Osteoblast (primary cell): Measurements from ENCODE around the gene NRP2. TPM values are rescaled to one million over a fixed set of nuclear protein-coding genes. Genes with fewer than 3 reads are reported as not detected.

Experiments
- DNase-seq: peaks from one replicate; pipeline ENCODE4 v3.0.0; 2011; ENCODE audit warnings: low spot score, mixed read lengths; ENCODE audit not compliant: insufficient read length; ENCODE audit errors: missing footprints
- H2AFZ ChIP-seq: 2 replicates; pipeline ENCODE4 v1.6.0; 2011; ENCODE audit warnings: mild to moderate bottlenecking, low read length
- H3K27ac ChIP-seq: 2 replicates; pipeline ENCODE4 v1.5.1; 2011; ENCODE audit warnings: mild to moderate bottlenecking, low read depth, low read length, moderate library complexity
- H3K27me3 ChIP-seq: 2 replicates; pipeline ENCODE4 v1.6.0; 2012; ENCODE audit warnings: mild to moderate bottlenecking, control low read depth, inconsistent platforms, low read length, moderate library complexity; ENCODE audit not compliant: insufficient read depth
- H3K36me3 ChIP-seq: 2 replicates; pipeline ENCODE4 v1.5.1; 2011; ENCODE audit warnings: mild to moderate bottlenecking, low read length, control low read depth, moderate library complexity; ENCODE audit not compliant: insufficient read depth
- H3K4me1 ChIP-seq: 2 replicates; pipeline ENCODE4 v1.5.1; 2011; ENCODE audit warnings: mild to moderate bottlenecking, low read length, control low read depth, moderate library complexity; ENCODE audit not compliant: insufficient read depth
- H3K4me2 ChIP-seq: 2 replicates; pipeline ENCODE4 v1.6.0; 2011; ENCODE audit warnings: mild to moderate bottlenecking, low read length; ENCODE audit not compliant: insufficient read depth
- H3K4me3 ChIP-seq: fragments of 200-600 bp; sonication (generic); 3 replicates; pipeline ENCODE4 v1.5.1; 2012; ENCODE audit warnings: mild to moderate bottlenecking, low read length, inconsistent platforms; ENCODE audit not compliant: insufficient read depth
- H3K79me2 ChIP-seq: 2 replicates; pipeline ENCODE4 v1.6.0; 2012; ENCODE audit warnings: mild to moderate bottlenecking, low read length, control low read depth, inconsistent platforms; ENCODE audit not compliant: insufficient read depth
- H3K9me3 ChIP-seq: 2 replicates; pipeline ENCODE4 v1.5.1; 2011; ENCODE audit warnings: low read depth, low read length, control low read depth
- H4K20me1 ChIP-seq: 2 replicates; pipeline ENCODE4 v1.6.0; 2012; ENCODE audit warnings: mild to moderate bottlenecking, low read length, control low read depth; ENCODE audit not compliant: insufficient read depth
- total RNA-seq: library from RNA; depleted of rRNA; stranded (reverse); fragments of >200 nt; gene quantifications from 2 replicates; pipeline ENCODE4 v1.2.3, GENCODE V29; 2012
- TF ChIP-seq, protein P1 (sequence below): IDR thresholded peaks from 2 replicates; pipeline ENCODE4 v1.5.1; 2011; ENCODE audit warnings: mild to moderate bottlenecking, low read depth, low read length, moderate library complexity; ENCODE audit errors: extremely low read depth

NRP2 gene
- total RNA-seq, 1 donor: 183 TPM

DNA sequence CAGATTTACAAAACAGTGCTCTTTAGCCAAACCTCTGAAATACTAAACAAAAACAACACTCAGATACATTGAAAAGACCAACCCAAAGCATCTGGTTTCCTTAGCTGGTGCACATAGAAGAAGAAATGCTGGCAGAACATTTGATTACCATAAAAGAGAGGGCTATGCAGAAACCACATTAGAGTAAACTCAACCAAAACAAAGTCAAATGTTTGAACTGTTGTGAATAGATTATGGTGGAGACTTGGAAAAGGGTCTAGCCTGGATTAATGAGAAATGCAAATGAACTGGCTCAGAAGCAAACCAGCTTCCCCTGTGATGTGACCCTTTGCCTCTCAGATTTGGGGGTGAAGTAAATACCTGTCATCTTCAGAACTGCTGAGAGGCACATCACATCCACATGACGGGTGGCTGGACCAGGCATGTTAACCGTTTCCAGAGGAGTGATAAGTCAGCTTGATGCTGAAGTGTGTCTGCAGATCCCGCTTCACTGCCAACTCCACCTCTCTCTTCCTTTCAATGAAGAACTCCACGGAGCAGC, 153.0 kb downstream of the NRP2 start:
- no peaks in the 10 kb centered on the region for H3K4me1 ChIP-seq
- H3K79me2 ChIP-seq: no peaks in the 10 kb centered on the region
- H3K27ac ChIP-seq: no peak overlapping the region
- no peak overlapping the region for H3K4me2 ChIP-seq
- no peak overlapping the region for H3K4me3 ChIP-seq
- H3K36me3 ChIP-seq: no peaks in the 10 kb centered on the region
- H4K20me1 ChIP-seq: no peaks in the 10 kb centered on the region
- TF ChIP-seq, protein P1, sequence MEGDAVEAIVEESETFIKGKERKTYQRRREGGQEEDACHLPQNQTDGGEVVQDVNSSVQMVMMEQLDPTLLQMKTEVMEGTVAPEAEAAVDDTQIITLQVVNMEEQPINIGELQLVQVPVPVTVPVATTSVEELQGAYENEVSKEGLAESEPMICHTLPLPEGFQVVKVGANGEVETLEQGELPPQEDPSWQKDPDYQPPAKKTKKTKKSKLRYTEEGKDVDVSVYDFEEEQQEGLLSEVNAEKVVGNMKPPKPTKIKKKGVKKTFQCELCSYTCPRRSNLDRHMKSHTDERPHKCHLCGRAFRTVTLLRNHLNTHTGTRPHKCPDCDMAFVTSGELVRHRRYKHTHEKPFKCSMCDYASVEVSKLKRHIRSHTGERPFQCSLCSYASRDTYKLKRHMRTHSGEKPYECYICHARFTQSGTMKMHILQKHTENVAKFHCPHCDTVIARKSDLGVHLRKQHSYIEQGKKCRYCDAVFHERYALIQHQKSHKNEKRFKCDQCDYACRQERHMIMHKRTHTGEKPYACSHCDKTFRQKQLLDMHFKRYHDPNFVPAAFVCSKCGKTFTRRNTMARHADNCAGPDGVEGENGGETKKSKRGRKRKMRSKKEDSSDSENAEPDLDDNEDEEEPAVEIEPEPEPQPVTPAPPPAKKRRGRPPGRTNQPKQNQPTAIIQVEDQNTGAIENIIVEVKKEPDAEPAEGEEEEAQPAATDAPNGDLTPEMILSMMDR: no peak
- peaks cover 6% of the 10 kb centered on the region for H3K27me3 ChIP-seq
- H2AFZ ChIP-seq: no peak overlapping the region
- DNase-seq: no peak
- H3K9me3 ChIP-seq: no peaks in the 10 kb centered on the region

DNA sequence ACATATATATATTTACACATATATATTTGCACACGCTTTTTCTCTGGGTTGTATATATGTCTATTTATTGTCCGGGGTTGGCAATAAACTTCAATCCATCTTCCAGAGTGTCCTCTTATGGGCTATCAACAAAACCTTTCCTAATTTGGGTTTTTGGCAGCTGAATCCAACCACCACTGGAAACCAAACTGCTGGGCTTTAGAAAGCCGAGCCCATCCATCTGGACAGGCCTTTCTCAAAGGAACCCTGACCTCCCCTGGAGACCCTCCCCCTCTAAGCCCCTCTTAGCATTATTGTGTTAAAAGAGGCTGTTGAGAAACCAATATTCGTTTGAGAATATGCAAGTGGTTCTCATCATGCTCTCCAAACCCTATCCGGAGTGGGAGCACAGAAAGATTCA, 153.6 kb downstream of the NRP2 start:
- no peaks in the 10 kb centered on the region for H3K79me2 ChIP-seq
- DNase-seq: no peak
- H3K4me1 ChIP-seq: no peaks in the 10 kb centered on the region
- no peak overlapping the region for H3K4me3 ChIP-seq
- H3K9me3 ChIP-seq: no peaks in the 10 kb centered on the region
- no peak overlapping the region for H3K27ac ChIP-seq
- H2AFZ ChIP-seq: no peak overlapping the region
- H3K27me3 ChIP-seq: peaks cover 6% of the 10 kb centered on the region
- TF ChIP-seq, protein P1: no peak
- H4K20me1 ChIP-seq: no peaks in the 10 kb centered on the region
- H3K36me3 ChIP-seq: no peaks in the 10 kb centered on the region
- no peak overlapping the region for H3K4me2 ChIP-seq

DNA sequence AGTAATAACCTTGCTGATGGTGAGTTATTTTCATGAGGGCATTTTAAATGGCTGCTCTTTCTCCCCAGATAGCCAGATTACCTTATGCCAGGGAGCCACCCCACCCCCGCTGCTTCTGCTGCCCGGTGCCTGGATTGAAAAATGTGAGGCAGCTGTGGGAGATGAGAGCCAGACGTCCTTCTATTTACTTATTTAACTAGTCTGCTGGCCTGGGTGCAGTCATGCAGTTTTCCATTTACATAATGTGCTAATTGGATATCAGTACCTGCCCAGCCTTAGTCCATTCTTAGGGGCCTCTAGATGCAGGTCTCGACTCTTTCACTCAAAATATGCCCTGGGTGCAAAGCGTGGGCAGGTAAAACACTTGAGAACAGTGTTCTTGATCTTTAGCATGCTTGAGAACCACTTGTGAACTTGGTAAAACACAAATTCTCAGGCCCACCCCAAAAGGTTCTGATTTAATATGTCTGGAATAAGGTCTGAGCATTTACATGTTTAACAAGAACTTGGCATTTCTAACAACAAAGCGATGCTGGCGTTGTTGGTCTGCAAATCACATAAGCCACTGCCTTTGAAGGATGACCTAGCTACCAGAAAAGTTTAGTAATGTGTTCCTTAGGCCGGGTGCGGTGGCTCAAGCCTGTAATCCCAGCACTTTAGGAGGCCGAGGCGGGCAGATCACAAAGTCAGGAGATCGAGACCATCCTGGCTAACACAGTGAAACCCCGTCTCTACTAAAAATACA, 154.3 kb downstream of the NRP2 start:
- no peaks in the 10 kb centered on the region for H3K4me1 ChIP-seq
- H3K4me3 ChIP-seq: no peak overlapping the region
- H3K36me3 ChIP-seq: no peaks in the 10 kb centered on the region
- H3K27me3 ChIP-seq: peaks cover 6% of the 10 kb centered on the region
- H2AFZ ChIP-seq: no peak overlapping the region
- H3K27ac ChIP-seq: no peak overlapping the region
- H3K79me2 ChIP-seq: no peaks in the 10 kb centered on the region
- H4K20me1 ChIP-seq: no peaks in the 10 kb centered on the region
- no peaks in the 10 kb centered on the region for H3K9me3 ChIP-seq
- no peak overlapping the region for H3K4me2 ChIP-seq
- TF ChIP-seq, protein P1: no peak
- no peak for DNase-seq

DNA sequence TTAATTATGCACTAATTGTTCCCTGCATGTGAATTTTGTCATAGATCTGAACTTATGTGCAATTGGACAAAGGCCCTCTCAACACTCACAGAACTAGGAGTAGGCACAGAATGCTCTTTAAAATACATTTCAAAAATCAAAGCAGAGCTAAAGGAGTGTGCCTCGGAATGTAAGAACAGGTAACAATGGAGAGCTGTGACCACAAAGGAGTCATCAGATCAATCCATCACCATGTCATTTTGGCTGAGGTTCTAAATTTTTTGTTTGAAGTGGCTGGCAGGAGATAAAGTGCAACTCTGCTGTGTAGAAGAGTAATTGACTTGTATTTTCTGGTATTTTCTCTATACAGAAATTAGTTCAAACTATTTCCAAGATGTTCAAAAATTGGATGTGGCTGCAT, 155.4 kb downstream of the NRP2 start:
- Histone ChIP-seq H3K27me3 (peaks cover 6% of the 10 kb centered on the region), H3K4me2 (no peak overlapping the region), H3K4me3 (no peak overlapping the region), H3K9me3 (no peaks in the 10 kb centered on the region), H2AFZ (no peak overlapping the region), H3K27ac (no peak overlapping the region), H3K79me2 (no peaks in the 10 kb centered on the region), H3K36me3 (no peaks in the 10 kb centered on the region), H4K20me1 (no peaks in the 10 kb centered on the region), H3K4me1 (no peaks in the 10 kb centered on the region)
- TF ChIP-seq, protein P1: no peak
- no peak for DNase-seq
